HG03064 (cell line): ENCODE measurements around the gene TANC1.
A peak's percentile ranks its signal among the peaks of the same experiment; 100 is the strongest.

ENCODE experiments used
- ATAC-seq: cut with Tn5 transposase; IDR thresholded peaks from one replicate; pipeline ENCODE4 v1.9.1; 2021; ENCODE audit warnings: low read depth; ENCODE audit not compliant: unreplicated experiment

Gene TANC1

DNA sequence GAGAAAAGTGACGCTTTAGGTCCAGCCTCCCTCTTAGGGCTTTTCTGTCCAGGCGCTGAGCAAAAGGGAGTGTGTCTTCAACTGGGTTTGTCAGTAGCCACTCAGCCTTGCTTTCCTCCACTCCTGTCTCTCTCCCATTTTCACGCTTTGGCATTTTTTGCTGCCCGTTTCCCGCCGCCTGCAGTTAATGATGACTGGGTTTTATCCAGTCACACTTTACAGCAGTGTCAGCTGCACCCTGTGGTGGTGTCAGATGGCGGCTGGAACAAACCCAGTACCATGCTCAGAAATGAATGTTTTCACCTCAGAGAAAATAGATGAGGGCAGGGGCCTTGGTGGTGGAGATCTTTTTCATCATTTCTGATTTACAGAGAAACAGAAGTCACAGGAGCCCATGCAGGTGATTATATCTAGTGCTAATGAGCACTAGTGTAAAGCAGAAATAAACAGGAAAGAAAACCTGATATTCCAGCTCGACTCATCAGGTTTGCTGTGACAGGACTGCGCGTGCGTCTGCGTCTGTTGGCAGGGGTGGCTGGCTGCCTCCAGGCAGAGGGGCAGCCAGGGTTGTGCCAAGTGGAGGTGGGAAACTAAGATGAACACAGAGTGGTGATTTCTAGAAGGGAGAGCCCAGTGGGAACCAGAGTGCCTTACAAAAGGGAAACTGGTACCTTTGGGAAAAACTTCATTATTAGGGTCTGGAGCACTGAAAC lies 139.9 kb downstream of the TANC1 start:
- no peak for ATAC-seq

DNA sequence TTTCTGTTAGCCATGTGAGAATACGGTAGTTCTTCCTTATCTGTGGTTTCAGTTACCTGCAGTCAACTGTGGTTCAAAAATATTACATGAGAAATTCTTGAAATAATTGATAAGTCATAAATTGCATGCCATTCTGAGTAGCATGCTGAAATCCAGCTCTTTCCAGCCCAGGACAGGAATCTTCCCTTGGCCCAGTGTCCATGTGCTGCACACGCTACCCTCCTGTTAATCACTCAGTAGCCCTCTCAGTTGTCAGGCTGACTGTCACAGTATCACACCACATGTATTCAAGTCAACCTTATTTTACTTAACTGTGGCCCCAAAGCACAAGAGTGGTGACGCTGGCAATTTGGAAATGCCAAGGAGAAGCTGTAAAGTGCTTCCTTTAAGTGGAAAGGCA lies 141.1 kb downstream of the TANC1 start:
- ATAC-seq = no peak

- no peak for ATAC-seq
Measured at GRCh38 chr2:159110784-159111183, 142.3 kb downstream of the TANC1 start.

DNA sequence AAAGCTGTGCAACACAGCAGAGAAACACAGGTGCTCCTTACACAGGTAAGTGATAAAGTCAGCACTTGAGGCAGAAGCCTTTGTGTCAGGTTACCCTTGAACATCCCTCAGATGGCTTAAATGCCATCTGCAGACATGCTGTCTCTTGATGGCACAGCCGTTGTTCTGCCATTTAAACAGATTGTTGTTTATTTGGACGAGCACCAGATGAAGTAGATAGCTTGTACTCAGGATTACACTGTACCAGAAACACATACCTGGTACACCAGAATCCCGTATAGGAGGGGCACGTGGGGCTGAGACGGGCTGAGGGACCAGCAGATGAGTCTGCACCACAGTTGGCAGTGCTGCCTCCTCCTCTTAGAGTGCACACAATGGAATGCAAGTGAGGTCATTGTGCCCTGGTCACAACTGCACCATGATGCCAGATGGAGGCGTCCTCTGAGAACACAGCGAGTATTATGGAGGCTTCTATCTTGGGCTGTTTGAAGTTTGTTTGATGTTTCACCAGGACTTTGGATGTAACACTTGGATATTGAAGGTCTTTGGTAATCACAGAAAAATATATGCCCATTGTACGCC lies 143.0 kb downstream of the TANC1 start:
- no peak for ATAC-seq

DNA sequence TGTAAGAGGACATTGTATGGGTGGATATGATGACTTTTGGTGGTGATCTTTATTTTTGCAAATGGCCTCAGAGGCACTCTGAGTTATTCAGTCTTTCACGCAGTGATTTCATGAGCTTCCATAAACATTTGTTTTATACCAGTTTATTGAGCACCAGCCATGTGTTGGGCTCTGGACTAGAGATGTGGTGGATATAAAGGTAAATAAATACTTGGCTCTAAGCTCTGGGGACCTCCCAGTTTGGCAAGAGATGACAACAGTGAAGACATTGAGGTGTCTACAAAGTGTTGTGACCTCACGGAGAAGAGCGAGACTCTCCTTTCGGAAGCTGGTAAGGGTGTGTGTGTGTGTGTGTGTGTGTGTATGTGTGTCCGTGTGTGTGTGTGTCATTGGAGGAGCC lies 146.4 kb downstream of the TANC1 start:
- no peak for ATAC-seq

GRCh38 chr2:159116922-159117321 lies 148.5 kb downstream of the TANC1 start:
- no peak for ATAC-seq

DNA sequence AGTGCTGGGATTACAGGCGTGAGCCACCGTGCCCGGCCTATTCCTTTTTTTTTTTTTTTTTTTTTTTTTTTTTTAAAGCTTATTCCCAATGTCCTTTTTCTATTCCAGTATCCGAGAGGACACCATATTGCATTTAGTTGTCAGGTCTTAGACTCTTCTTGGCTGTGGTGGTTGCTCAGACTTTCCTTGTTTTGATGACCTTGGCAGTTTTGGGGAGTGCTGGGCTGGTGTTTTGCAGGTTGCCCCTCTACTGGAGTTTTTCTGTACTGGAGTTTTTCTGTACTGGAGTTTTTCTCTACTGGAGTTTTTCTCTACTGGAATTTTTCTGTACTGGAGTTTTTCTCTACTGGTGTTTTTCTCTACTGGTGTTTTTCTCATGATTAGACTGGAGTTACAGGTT lies 149.2 kb downstream of the TANC1 start:
- ATAC-seq = no peak

DNA sequence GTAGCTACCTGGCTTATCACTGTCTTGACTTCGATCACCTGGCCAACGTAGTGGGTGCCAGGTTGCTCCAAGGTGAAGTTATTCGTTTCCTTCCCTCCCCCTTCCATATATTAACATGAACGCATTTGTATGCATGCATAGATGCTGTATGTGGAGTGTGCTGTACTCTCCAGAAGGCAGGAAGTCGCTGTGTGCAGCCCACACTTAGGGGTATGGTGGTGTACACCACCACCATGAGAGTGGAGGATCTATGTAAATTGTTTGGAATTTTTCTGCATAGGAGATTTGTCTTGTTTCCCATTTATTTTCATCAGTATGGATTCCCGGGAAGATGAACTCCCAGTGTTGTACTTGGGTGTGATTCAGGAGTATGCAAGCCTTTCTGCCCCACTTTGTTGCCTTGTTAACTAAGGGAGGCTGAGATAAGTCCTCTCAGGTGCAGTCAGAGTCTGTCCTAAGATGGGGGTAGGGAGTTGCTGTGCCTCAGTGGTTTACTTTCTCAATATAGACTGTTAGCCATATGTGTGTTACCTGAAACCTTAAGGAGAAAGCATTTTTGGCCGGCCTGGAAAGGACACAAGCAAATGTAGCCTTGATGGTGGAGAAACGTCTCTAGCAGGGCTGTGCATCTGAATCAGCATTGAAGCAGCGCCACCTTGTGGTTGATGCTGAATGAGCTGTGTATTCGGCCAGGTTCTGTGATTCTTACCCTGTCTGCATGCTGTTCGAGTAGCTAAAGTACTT lies 149.8 kb downstream of the TANC1 start:
- ATAC-seq = peak; percentile 84

GRCh38 chr2:159118859-159119500 lies 150.5 kb downstream of the TANC1 start:
- ATAC-seq = no peak

GRCh38 chr2:159119652-159120257 lies 151.3 kb downstream of the TANC1 start:
- ATAC-seq = no peak

- no peak for ATAC-seq
Measured at GRCh38 chr2:159123786-159124185, 155.3 kb downstream of the TANC1 start.

GRCh38 chr2:159124441-159124911 lies 156.0 kb downstream of the TANC1 start:
- ATAC-seq = no peak

DNA sequence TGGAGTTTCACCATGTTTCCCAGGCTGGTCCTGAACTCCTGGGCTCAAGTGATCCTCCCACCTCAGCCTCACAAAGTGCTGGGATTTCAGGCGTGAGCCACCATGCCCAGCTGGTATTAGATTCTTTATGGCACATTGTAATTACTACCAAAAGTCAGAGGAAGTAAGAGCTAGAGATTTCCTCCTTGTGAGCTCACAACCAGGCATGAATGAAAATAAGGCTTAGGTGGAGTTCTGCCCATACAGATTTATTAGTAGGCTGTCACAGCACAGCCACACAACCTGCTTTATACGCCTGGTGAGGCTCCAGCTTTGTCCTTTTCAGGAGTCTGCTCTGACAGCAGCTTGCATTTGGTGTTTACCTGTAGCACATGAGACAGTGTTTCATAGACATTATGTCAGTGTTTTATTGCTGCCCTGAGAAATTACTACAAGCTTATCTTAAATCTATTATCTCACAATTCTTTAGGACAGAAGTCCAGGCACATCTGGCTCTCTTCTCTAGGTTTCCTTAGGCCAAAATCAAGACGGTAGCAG lies 156.6 kb downstream of the TANC1 start:
- no peak for ATAC-seq

GRCh38 chr2:159125858-159126257 lies 157.4 kb downstream of the TANC1 start:
- ATAC-seq = no peak

GRCh38 chr2:159126432-159127022 lies 158.1 kb downstream of the TANC1 start:
- no peak for ATAC-seq

DNA sequence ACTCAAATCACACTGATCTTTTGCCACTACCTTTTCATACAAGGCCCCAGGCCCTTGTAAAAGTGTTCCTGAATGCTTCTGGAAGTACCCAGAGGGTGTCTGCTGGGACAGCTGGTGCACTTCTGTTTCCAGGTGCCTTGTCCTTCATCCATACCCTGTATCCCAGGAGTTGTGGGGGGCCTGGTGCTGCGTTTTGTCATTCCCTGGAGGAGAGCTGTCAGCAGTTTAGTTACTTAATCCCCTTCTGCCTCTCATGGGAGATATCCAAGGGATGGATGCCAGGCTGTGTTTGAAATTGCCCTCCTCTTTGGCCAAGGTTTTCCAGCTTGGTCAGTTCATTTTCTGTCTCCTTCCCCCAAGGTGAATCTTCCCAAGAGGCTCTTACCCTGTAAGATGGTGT lies 159.8 kb downstream of the TANC1 start:
- no peak for ATAC-seq

GRCh38 chr2:159129269-159129668 lies 160.8 kb downstream of the TANC1 start:
- no peak for ATAC-seq

GRCh38 chr2:159129824-159130223 lies 161.4 kb downstream of the TANC1 start:
- ATAC-seq = no peak

- no peak for ATAC-seq
Measured at GRCh38 chr2:159130302-159130701, 161.9 kb downstream of the TANC1 start.

- ATAC-seq = no peak
Measured at GRCh38 chr2:159131267-159131913, 162.9 kb downstream of the TANC1 start.
